Ovary (tissue), 3 donors: ENCODE data around the gene IGFLR1.

Experiments
- CTCF ChIP-seq, 3 donors: fragments of 450-650 bp in 2 of 3; fragments of 200-600 bp in 1 of 3; IDR thresholded peaks; one replicate each; pipeline versions ENCODE4 v1.5.1 to v1.8.0; 2016 to 2022; ENCODE audit warnings: antibody characterized with exemption in 3 of 3, mild to moderate bottlenecking in 1 of 3
- POLR2A ChIP-seq: fragments of 450-650 bp; IDR thresholded peaks from one replicate; pipeline ENCODE4 v1.6.1; 2017; ENCODE audit warnings: antibody characterized with exemption, mild to moderate bottlenecking, moderate library complexity
- donor health status: DM: no; HTN: no; CAD: no.

- TF ChIP-seq CTCF (IDR thresholded peaks at IDR 0.05) (no peak), POLR2A (no peak)
Observed at GRCh38 chr19:35725216-35725861, 16.9 kb downstream of the IGFLR1 start.
